HL-60/S4 treated with phorbol 12-myristate 13-acetate at 8.2 ng/mL for 4 days and 3 days (cell line): ENCODE results near the gene TANK.
"Not testable (repeated sequence)": the region's sequence is repeated elsewhere in the genome, so short reads cannot be mapped to it uniquely, and the experiment has no call there.

ENCODE experiments used
- in situ Hi-C: fragments of 300-500 bp; cut with MboI; formaldehyde crosslinking; loops from 2 replicates; pipeline ENCODE4 v1.15.0; 2022; ENCODE audit warnings: low sequenced_read_pairs

Gene TANK

GRCh38 chr2:161160226-161161073 is at the start of gene TANK:
Gene TANK (plus strand): TSS chr2:161160428. CDS start chr2:161179663, 19,235 bp downstream.
- in situ Hi-C loops: no loop called here

DNA sequence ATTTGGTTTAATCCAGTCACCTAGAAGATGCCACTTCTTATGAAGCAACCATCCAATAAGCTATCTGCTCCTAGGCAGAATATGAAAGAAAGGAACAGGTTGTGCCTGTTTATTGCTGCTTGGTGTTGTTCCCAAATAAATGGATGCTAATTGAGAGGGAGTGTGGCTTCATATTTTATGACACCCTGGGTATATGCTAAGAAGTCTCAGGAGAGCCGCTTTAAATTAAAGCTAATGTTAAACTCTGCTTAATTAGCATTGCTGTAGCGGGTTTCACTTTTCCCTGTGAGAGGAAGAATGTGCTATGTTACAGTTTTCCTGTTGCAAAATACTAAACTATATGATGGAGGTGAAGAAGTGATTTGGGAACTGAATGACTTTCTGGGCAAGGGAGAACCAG is 48.7 kb upstream of the TANK start:
- in situ Hi-C loops: no loop called here

- in situ Hi-C loops: no loop called here
Observed at GRCh38 chr2:161112908-161113307, 47.3 kb upstream of the TANK start.

GRCh38 chr2:161113693-161114575 is 46.3 kb upstream of the TANK start:
- in situ Hi-C loops: no loop called here

- in situ Hi-C loops: no loop called here
Observed at GRCh38 chr2:161115205-161115604, 45.0 kb upstream of the TANK start.

DNA sequence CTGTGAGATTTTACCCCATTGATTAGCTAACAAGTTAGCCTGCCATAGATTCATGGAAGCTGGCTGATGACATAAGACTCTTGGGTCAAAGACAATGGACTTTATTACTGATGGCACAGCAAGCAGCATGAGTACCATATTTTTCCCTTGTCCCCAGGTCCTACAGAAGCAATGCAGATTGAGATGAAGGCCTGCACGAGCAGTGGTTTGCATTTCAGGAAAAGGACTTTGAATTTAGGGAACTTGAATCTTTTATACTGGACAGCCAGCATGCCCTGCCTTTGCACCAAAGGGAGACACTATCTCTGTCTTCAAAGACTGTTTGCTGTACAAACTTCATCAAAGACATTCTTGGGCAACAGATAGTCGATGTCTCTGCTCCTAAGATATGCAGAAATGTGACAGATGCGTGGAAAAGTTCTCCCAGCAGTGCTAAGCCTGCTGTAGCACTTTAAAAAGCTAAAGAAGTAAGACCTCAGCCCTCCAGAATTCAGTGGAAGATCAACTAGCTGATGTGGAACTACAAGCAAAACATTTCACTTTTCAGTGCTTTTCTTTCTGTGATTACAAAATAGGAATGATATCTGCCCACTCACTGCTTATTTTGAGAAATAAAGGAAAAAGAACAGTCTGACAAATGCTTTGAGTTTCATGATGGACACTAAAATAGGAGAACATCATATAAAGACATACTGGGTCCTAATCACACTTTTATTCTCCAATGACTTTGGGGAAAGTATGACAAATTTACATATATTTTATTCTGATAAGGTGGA is 44.4 kb upstream of the TANK start:
- in situ Hi-C loops: no loop called here

- in situ Hi-C loops: no loop called here
Observed at GRCh38 chr2:161116509-161116908, 43.7 kb upstream of the TANK start.

DNA sequence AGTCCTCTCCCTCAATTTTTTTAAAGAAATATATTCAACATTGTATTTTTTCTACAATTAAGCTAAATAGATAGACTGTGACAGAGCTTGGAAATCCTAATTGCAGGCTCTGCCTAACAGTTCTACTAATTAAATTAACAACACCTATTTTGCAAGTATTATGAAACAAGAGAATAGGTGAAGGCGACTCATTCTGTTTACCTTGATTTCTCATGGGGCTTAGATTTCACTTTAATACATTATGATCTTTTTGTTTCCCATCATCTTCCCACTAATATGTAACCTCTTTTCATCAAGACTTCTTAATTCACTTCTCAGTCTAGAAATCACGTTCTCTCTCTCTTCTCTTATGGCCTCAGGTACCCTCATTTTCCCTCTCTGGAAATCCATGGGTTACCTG is 42.7 kb upstream of the TANK start:
- in situ Hi-C loops: no loop called here

- in situ Hi-C loops: no loop called here
Observed at GRCh38 chr2:161118722-161119121, 41.5 kb upstream of the TANK start.

DNA sequence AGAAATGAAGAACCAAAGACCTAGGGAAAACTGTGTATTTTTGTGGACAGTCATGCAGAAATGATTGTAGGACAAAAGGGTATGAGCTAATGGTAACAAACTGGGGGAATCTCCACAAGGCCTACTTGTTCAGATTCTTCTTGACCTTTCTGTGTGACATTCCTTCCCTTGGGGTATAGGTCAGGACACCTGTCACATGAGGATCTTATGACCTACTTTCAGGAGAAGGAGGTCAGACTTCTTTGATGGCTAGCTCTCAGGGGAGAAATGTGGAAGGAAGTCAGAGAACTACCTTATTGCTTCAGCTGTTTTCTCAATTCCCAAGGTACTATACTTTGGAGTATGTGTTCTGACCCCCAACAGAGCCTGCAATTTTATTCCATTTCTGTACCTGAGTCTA is 40.7 kb upstream of the TANK start:
- in situ Hi-C loops: no loop called here

DNA sequence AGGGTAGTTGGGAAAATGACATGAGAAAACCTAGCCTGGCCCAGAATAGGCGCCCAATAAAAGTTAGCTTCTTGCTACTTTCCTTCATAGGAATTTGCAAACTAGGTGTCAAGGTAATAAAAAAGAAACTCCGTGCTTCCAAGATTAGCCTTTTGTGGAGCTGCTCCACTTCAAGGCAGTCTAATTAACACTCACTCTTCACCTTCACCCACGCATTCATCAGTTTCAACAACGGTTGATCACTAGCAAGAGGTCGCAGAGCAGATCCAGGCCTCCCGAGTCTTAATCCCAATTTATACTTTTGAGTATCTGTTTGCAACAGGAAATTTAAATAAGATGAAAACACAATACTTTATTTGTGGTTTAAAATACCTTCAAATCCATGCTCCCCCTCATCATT is 39.5 kb upstream of the TANK start:
- in situ Hi-C loops: no loop called here

- in situ Hi-C loops: no loop called here
Observed at GRCh38 chr2:161121622-161122021, 38.6 kb upstream of the TANK start.

GRCh38 chr2:161122772-161123530 is 37.3 kb upstream of the TANK start:
- in situ Hi-C loops: no loop called here

DNA sequence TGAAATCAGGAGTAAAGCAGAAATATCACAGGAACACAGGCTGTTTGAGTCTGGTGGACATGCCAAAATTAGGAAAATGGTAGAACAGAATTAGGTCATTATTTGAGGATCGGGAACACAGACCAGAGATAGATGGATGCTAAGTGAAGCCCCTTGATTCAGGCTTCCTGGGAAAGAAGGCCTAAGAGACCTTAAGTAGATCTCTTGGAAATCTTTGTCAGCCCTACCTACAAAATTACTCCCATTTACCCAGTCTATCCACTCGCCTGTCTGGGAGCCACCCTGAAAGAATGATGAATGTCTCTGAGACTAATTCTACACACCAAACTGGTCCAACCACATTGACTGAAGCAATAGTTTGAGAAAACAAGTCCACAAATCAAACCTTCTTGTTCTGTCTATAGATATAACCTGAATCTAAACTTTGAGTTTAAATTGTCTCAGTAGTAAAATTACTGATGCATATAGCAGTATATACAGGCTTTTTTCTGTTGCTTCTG is 36.6 kb upstream of the TANK start:
- in situ Hi-C loops: no loop called here

DNA sequence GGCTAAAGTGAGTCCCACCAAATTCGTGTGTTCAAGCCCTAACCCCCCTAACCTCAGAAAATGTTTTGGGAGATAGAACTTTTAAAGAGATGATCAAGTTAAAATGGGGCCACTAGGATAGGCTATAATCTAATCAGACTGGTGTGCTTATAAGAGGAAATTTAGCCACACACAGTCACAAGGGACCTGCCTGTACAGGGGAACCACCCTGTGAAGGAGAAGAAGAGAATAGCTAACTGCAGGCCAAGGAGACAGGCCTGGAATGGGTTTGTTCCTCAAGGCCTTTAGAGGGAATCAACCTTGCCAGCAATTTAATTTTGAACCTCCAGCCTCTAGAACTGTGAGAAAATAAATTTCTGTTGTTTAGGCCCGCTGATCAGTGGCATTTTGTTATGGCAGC is 36.0 kb upstream of the TANK start:
- in situ Hi-C loops: no loop called here

DNA sequence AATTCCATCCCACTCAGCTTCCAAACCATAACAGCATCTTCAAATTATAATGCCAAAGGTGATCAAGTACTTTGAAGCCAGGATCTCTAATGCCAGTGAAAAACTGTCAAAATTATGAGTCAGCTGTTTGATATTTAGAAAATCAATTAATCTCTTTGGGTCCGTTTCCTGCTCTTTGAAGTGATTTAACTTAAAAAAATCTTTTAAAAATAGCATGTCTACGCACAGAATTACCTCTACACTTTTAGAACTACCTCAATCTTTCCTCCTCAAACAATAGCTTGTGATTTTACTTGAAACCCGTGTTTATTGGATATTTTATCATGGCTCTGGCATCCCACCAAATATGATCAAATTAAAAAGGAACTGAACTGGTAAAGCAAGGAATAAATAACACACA is 31.3 kb upstream of the TANK start:
- in situ Hi-C loops: no loop called here

DNA sequence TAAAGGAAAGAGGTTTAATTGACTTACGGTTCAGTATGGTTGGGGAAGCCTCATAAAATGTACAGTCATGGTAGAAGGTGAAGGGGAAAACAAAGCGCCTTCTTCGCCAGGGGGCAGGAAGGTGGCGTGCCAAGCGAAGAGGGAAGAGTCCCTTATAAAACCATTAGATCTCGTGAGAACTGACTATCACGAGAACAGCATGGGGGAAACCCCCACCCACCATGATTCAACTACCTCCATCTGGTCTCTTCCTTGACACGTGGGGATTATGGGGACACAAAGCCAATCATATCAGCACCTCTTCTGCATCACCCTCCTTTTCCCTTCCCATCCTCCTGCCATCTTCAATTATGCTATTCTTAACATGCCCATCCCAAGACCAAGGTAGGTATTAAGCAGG is 29.9 kb upstream of the TANK start:
- in situ Hi-C loops: no loop called here

DNA sequence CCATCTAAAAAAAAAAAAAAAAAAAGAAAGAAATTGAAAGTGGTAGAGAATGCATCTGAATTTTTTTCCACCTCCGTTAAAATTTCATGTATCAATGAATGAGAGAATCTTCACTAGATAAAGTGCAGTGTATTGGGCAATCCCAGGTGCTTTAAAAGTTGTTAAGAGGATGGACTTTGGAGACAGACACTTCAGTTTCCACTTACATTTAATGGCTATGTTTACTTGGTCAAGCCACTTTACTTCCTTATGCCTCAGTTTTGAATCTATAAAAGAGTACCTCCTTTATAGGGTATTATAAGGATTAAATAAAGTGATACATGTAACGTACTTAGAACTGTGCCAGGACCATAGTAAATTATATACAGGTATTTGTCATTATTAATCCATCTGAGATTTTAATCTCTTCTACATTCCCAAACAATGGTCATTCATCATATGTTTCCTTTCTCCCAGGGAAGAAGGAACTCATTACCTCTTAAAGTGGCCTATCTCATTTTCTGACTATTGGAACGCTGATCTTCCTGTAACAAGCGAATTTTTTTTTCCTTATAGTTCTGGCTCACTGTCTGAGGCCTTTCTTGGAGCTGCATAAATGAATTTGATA is 29.1 kb upstream of the TANK start:
- in situ Hi-C loops: no loop called here

DNA sequence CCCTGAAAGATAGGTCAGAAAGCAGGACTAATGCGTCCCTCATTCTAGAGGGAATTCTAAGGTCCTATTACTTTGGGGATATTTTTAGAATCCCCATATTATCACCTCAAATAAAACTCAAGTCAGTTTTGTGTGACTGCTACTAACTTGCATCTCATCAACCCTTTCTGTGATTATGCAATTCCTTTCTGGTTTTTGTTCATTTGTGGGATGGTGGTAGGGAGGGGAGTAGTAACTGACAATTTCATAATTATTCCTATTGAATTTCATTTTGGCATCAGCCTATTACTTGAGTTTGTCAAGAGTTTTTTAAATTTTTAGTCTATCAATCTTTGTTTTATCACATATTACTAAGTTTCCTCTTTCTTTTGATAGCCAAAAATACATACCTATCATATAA is 28.4 kb upstream of the TANK start:
- in situ Hi-C loops: no loop called here

DNA sequence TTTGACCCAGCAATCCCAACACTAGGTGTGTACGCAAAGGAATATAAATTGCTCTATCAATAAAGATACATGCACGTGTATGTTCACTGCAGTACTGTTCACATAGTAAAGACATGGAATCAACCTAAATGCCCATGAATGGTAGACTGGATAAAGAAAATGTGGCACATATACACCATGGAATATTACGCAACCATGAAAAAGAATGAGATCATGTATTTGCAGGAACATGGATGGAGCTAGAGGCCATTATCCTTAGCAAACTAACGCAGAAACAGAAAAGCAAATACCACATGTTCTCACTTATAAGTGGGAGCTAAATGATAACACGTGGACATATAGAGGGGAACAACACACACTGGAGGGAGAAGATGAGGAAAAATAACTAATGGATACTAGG is 27.8 kb upstream of the TANK start:
- in situ Hi-C loops: not testable (repeated sequence)
